ENCODE measurements around the gene C9orf57.
"Not testable (repeated sequence)": the region's sequence is repeated elsewhere in the genome, so short reads cannot be mapped to it uniquely, and the experiment has no call there.

Gene C9orf57

GRCh38 chr9:72060513-72060912 lies at the start of gene C9orf57:
TSS of gene C9orf57 (minus strand) at chr9:72060613. CDS start at chr9:72059331, 1,282 bp downstream.
- no peak for DNase-seq

GRCh38 chr9:72102520-72102919 lies 42.1 kb upstream of the C9orf57 start:
- no peak for DNase-seq

GRCh38 chr9:72095520-72095919 lies 35.1 kb upstream of the C9orf57 start:
- DNase-seq = not testable (repeated sequence)

- no peak for DNase-seq
Measured at GRCh38 chr9:72092820-72093219, 32.4 kb upstream of the C9orf57 start.

- no peak for DNase-seq
Measured at GRCh38 chr9:72089451-72090130, 29.2 kb upstream of the C9orf57 start.

- no peak for DNase-seq
Measured at GRCh38 chr9:72082536-72082935, 22.1 kb upstream of the C9orf57 start.

GRCh38 chr9:72074666-72075065 lies 14.3 kb upstream of the C9orf57 start:
- DNase-seq = not testable (repeated sequence)

- no peak for DNase-seq
Measured at GRCh38 chr9:72065076-72065475, 4.7 kb upstream of the C9orf57 start.

- DNase-seq = no peak
Measured at GRCh38 chr9:72052122-72052521, 8.3 kb downstream of the C9orf57 start.

- DNase-seq = no peak
Measured at GRCh38 chr9:72048850-72049249, 11.6 kb downstream of the C9orf57 start.

GRCh38 chr9:72046630-72047456 lies 13.6 kb downstream of the C9orf57 start:
- no peak for DNase-seq

- no peak for DNase-seq
Measured at GRCh38 chr9:72044095-72044494, 16.3 kb downstream of the C9orf57 start.

GRCh38 chr9:72043576-72043975 lies 16.8 kb downstream of the C9orf57 start:
- no peak for DNase-seq

- DNase-seq = no peak
Measured at GRCh38 chr9:72042928-72043327, 17.5 kb downstream of the C9orf57 start.

- DNase-seq = no peak
Measured at GRCh38 chr9:72041775-72042194, 18.6 kb downstream of the C9orf57 start.

- no peak for DNase-seq
Measured at GRCh38 chr9:72041369-72041768, 19.0 kb downstream of the C9orf57 start.

- DNase-seq = no peak
Measured at GRCh38 chr9:72039532-72039931, 20.9 kb downstream of the C9orf57 start.

- peak; percentile 11 for DNase-seq
Measured at GRCh38 chr9:72038890-72039410, 21.5 kb downstream of the C9orf57 start.

GRCh38 chr9:72038408-72038807 lies 22.0 kb downstream of the C9orf57 start:
- no peak for DNase-seq

GRCh38 chr9:72037571-72037970 lies 22.8 kb downstream of the C9orf57 start:
- DNase-seq = no peak

GRCh38 chr9:72030767-72031166 lies 29.6 kb downstream of the C9orf57 start:
- DNase-seq = no peak

GRCh38 chr9:72029986-72030385 lies 30.4 kb downstream of the C9orf57 start:
- DNase-seq = no peak

GRCh38 chr9:72025906-72026305 lies 34.5 kb downstream of the C9orf57 start:
- no peak for DNase-seq

GRCh38 chr9:72023596-72023995 lies 36.8 kb downstream of the C9orf57 start:
- no peak for DNase-seq

All from NCI-H1694 treated with DMSO at 0.1 percent for 48 hours (cell line).